Measurements from ENCODE around the gene LYRM4. TPM values are rescaled to one million over a fixed set of nuclear protein-coding genes. Genes with fewer than 3 reads are reported as not detected.

Gene LYRM4
- total RNA-seq, 1 donor from 2014 or later = 27.1 TPM

DNA sequence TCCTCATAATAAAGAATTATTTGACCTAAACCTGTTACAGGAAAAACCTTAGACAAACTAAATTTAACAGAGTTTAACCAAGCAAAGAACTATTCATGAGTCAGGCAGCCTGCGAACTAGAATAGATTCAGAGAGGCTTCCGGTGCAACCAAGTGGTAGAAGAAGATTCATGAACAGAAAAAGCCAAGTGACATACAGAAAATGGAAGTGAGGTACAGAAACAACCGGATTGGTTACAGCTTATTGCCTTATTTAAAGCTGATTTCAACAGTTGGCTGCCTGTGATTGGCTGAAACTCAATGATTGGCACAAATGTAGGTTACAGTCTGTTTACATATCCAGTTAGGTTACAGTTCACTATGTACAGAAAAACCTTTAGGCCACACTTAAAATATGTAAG lies 165.5 kb downstream of the LYRM4 start:
- no peaks in the 10 kb centered on the region for H3K9me3 Mint-ChIP-seq (ENCODE audit: unreplicated experiment)
- H3K36me3 Mint-ChIP-seq (ENCODE audit: unreplicated experiment) = no peaks in the 10 kb centered on the region
- TF ChIP-seq, protein P1, sequence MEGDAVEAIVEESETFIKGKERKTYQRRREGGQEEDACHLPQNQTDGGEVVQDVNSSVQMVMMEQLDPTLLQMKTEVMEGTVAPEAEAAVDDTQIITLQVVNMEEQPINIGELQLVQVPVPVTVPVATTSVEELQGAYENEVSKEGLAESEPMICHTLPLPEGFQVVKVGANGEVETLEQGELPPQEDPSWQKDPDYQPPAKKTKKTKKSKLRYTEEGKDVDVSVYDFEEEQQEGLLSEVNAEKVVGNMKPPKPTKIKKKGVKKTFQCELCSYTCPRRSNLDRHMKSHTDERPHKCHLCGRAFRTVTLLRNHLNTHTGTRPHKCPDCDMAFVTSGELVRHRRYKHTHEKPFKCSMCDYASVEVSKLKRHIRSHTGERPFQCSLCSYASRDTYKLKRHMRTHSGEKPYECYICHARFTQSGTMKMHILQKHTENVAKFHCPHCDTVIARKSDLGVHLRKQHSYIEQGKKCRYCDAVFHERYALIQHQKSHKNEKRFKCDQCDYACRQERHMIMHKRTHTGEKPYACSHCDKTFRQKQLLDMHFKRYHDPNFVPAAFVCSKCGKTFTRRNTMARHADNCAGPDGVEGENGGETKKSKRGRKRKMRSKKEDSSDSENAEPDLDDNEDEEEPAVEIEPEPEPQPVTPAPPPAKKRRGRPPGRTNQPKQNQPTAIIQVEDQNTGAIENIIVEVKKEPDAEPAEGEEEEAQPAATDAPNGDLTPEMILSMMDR (IDR thresholded peaks at IDR 0.05) = no peak
- H3K4me3 Mint-ChIP-seq (ENCODE audit: unreplicated experiment) = no peak overlapping the region
- peaks cover 16% of the 10 kb centered on the region for H3K4me1 Mint-ChIP-seq (ENCODE audit: unreplicated experiment)
- DNase-seq (ENCODE audit: extremely low spot score, unreplicated experiment) = no peak
- H3K27me3 Mint-ChIP-seq (ENCODE audit: unreplicated experiment) = peaks cover 11% of the 10 kb centered on the region
- H3K27ac Mint-ChIP-seq (ENCODE audit: unreplicated experiment) = no peak overlapping the region

DNA sequence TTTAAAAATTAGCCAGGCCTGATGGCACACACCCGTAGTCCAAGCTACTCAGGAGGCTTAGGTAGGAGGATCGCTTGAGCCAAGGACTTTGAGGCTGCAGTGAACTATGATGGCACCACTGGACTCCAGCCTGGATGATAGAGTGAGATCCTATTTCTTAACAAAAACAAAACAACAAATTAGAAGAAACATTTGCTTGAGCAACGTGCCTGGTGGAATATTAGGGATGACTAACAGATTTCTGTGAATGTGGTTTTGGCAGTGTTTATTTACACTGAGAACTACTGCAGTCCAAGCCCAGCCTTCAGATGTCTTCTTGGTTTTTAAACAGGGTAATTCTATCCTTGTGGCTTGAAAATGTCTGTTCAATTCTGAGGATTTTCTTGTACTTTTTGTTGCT lies 166.4 kb downstream of the LYRM4 start:
- Mint-ChIP-seq H3K36me3 (ENCODE audit: unreplicated experiment) (no peaks in the 10 kb centered on the region), H3K4me1 (ENCODE audit: unreplicated experiment) (peaks cover 16% of the 10 kb centered on the region), H3K27ac (ENCODE audit: unreplicated experiment) (peak overlapping the region; percentile 73), H3K9me3 (ENCODE audit: unreplicated experiment) (no peaks in the 10 kb centered on the region), H3K27me3 (ENCODE audit: unreplicated experiment) (peaks cover 17% of the 10 kb centered on the region), H3K4me3 (ENCODE audit: unreplicated experiment) (no peak overlapping the region)
- TF ChIP-seq, protein P1 (IDR thresholded peaks at IDR 0.05) = no peak
- DNase-seq (ENCODE audit: extremely low spot score, unreplicated experiment) = no peak

DNA sequence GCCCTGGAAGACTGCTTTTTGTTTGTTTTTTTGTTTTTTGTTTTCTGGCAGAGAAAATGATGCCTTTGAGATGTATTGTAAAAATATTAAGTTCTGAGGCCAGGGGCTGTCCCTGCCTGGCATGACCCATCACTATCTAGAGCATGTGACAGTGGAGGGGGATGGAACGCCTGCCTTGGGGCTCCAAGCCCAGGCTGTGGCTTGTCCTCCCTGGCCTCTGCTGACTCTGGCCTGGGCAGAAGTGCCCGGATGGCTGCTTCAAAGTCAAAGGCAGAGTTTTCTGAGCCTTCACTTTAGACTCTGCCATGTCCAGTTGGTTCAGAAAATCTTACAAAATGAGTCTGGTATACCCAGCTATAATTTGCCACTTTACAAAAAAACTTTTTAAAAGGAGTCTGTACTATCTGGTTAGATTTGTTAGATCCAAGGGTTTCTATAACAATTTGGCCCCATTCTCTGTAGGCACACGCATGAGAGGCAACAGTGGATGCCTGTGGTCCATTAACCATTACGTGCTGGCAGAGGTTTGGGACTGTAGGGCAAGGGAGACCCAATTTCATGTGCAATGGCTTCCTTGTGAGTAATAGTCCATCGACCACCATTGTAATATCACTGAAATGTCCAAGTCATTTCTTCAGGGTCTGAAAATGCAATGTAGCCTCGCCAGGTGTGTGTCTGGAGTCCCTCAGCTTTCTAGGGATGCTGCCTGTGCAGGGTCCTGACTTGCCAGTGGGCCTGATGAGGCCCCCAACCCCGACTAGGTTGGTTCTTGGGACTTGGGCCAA lies 167.3 kb downstream of the LYRM4 start:
- H3K27ac Mint-ChIP-seq (ENCODE audit: unreplicated experiment) = no peak overlapping the region
- peaks cover 17% of the 10 kb centered on the region for H3K27me3 Mint-ChIP-seq (ENCODE audit: unreplicated experiment)
- H3K4me1 Mint-ChIP-seq (ENCODE audit: unreplicated experiment) = peaks cover 16% of the 10 kb centered on the region
- TF ChIP-seq, protein P1 (IDR thresholded peaks at IDR 0.05) = no peak
- H3K4me3 Mint-ChIP-seq (ENCODE audit: unreplicated experiment) = no peak overlapping the region
- no peaks in the 10 kb centered on the region for H3K9me3 Mint-ChIP-seq (ENCODE audit: unreplicated experiment)
- H3K36me3 Mint-ChIP-seq (ENCODE audit: unreplicated experiment) = no peaks in the 10 kb centered on the region
- DNase-seq (ENCODE audit: extremely low spot score, unreplicated experiment) = no peak

- H3K27ac Mint-ChIP-seq (ENCODE audit: unreplicated experiment) = no peak overlapping the region
- no peak for DNase-seq (ENCODE audit: extremely low spot score, unreplicated experiment)
- no peaks in the 10 kb centered on the region for H3K9me3 Mint-ChIP-seq (ENCODE audit: unreplicated experiment)
- H3K4me1 Mint-ChIP-seq (ENCODE audit: unreplicated experiment) = peaks cover 16% of the 10 kb centered on the region
- H3K36me3 Mint-ChIP-seq (ENCODE audit: unreplicated experiment) = no peaks in the 10 kb centered on the region
- H3K4me3 Mint-ChIP-seq (ENCODE audit: unreplicated experiment) = no peak overlapping the region
- TF ChIP-seq, protein P1 (IDR thresholded peaks at IDR 0.05) = no peak
- H3K27me3 Mint-ChIP-seq (ENCODE audit: unreplicated experiment) = peaks cover 17% of the 10 kb centered on the region
These were observed 169.3 kb downstream of the LYRM4 start for GRCh38 chr6:5091210-5092069.

GRCh38 chr6:5090603-5091002 lies 170.1 kb downstream of the LYRM4 start:
- Mint-ChIP-seq H3K9me3 (ENCODE audit: unreplicated experiment) (no peaks in the 10 kb centered on the region), H3K4me1 (ENCODE audit: unreplicated experiment) (peaks cover 16% of the 10 kb centered on the region), H3K27me3 (ENCODE audit: unreplicated experiment) (peaks cover 17% of the 10 kb centered on the region), H3K27ac (ENCODE audit: unreplicated experiment) (no peak overlapping the region), H3K4me3 (ENCODE audit: unreplicated experiment) (no peak overlapping the region), H3K36me3 (ENCODE audit: unreplicated experiment) (no peaks in the 10 kb centered on the region)
- TF ChIP-seq, protein P1 (IDR thresholded peaks at IDR 0.05) = no peak
- no peak for DNase-seq (ENCODE audit: extremely low spot score, unreplicated experiment)

All from osteocyte (in vitro differentiated cells).